Mesothelial cell of epicardium (in vitro differentiated cells): ENCODE results near the gene IFIT1B. TPM values are rescaled to one million over a fixed set of nuclear protein-coding genes. Genes with fewer than 3 reads are reported as not detected.

Experiments used
- DNase-seq, 2 experiments: peaks; one replicate each; pipeline ENCODE4 v3.0.0; 2021; ENCODE audit warnings: low spot score in 2 of 2; ENCODE audit not compliant: unreplicated experiment in 2 of 2
- H3K27ac Mint-ChIP-seq: 2 replicates; pipeline ENCODE4 v1.8.0; 2021; ENCODE audit warnings: mixed read lengths
- H3K27me3 Mint-ChIP-seq: 2 replicates; pipeline ENCODE4 v1.8.0; 2021; ENCODE audit warnings: low read depth, mixed read lengths
- H3K36me3 Mint-ChIP-seq: 2 replicates; pipeline ENCODE4 v1.8.0; 2021; ENCODE audit warnings: mixed read lengths
- H3K4me1 Mint-ChIP-seq: 2 replicates; pipeline ENCODE4 v1.8.0; 2021; ENCODE audit warnings: mixed read lengths
- H3K4me3 Mint-ChIP-seq: 2 replicates; pipeline ENCODE4 v1.8.0; 2021; ENCODE audit warnings: mild to moderate bottlenecking, moderate library complexity, mixed read lengths
- H3K9me3 Mint-ChIP-seq: 2 replicates; pipeline ENCODE4 v1.8.0; 2021; ENCODE audit warnings: mixed read lengths
- total RNA-seq: library from RNA; stranded (reverse); gene quantifications from 3 replicates; pipeline ENCODE4 v1.2.1, GENCODE V29; 2021
- TF ChIP-seq, protein P1 (sequence below): fragments of 200-600 bp; sonication (generic); IDR thresholded peaks from one replicate; pipeline ENCODE4 v1.5.0; 2021; ENCODE audit warnings: antibody characterized with exemption; ENCODE audit not compliant: unreplicated experiment

IFIT1B gene
- total RNA-seq, 1 donor from 2014 or later = not detected

DNA sequence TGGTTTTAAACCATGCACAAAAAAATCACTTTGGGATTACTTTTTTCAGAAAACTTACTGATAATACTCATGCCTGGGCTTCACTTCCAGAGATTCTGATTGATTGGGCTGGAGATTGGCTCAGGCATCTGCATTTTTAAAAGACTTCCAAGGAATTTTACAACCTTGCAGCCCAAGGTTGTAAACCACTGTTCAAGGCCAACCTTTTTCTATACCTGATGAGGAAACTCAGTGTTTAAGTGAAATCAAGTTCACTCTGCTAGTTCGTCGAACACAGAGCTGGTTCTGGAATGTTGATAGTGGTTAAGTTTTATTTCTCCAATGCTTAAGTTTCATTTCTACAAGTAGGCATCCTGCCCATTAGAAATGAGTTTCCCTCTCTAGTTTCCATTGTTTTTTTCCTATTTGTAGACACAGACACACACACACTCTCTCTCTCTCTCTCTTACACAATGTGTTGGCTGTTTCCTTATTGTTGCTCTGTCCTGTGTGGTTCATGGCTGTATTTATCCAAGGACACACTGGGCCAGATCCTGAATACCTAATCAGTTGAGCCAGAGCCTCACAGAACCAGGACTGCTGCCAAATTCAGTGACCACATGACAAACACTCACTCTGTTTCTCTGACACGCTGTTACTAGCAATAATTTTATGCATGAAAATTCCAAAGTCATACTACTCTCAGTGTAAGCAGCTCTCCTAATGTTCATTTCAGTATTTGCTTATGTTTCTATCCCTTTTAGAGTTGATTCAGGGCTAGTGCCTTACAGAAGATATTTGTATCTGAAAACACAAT lies 3.7 kb upstream of the IFIT1B start:
- DNase-seq = no peak
- peak overlapping the region; percentile 62 for H3K27ac Mint-ChIP-seq
- TF ChIP-seq, protein P1, sequence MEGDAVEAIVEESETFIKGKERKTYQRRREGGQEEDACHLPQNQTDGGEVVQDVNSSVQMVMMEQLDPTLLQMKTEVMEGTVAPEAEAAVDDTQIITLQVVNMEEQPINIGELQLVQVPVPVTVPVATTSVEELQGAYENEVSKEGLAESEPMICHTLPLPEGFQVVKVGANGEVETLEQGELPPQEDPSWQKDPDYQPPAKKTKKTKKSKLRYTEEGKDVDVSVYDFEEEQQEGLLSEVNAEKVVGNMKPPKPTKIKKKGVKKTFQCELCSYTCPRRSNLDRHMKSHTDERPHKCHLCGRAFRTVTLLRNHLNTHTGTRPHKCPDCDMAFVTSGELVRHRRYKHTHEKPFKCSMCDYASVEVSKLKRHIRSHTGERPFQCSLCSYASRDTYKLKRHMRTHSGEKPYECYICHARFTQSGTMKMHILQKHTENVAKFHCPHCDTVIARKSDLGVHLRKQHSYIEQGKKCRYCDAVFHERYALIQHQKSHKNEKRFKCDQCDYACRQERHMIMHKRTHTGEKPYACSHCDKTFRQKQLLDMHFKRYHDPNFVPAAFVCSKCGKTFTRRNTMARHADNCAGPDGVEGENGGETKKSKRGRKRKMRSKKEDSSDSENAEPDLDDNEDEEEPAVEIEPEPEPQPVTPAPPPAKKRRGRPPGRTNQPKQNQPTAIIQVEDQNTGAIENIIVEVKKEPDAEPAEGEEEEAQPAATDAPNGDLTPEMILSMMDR = no peak
- H3K4me3 Mint-ChIP-seq = no peak overlapping the region
- H3K36me3 Mint-ChIP-seq = no peaks in the 10 kb centered on the region
- no peaks in the 10 kb centered on the region for H3K9me3 Mint-ChIP-seq
- H3K27me3 Mint-ChIP-seq = no peaks in the 10 kb centered on the region
- H3K4me1 Mint-ChIP-seq = peaks cover 11% of the 10 kb centered on the region

DNA sequence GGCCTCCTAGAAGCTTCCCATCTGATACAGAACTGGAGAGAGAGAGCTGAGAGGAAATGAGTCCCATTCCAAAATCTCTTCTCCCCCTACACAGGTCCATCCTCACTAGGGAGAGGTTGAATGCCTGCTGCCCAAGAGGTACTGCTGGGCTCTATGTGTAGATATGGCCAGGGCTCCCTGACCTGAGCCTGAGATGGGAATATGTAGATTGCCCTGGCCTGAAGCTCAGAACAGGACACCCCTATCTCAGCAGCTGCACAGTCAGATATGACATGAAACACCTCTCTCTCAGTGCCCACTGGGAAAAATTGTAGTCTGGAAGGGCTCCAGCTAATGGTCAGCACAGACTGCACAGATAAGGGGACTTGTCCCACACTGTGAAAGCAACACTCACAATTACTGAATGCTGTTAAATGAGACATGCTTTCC lies 3.1 kb upstream of the IFIT1B start:
- Mint-ChIP-seq H3K27me3 (no peaks in the 10 kb centered on the region), H3K9me3 (no peaks in the 10 kb centered on the region), H3K36me3 (no peaks in the 10 kb centered on the region), H3K4me3 (no peak overlapping the region), H3K27ac (peak overlapping the region; percentile 62), H3K4me1 (peaks cover 8% of the 10 kb centered on the region)
- no peak for DNase-seq
- TF ChIP-seq, protein P1 = no peak

- H3K9me3 Mint-ChIP-seq = no peaks in the 10 kb centered on the region
- H3K27me3 Mint-ChIP-seq = no peaks in the 10 kb centered on the region
- H3K27ac Mint-ChIP-seq = no peak overlapping the region
- TF ChIP-seq, protein P1 = no peak
- H3K36me3 Mint-ChIP-seq = no peaks in the 10 kb centered on the region
- DNase-seq = no peak
- H3K4me3 Mint-ChIP-seq = no peak overlapping the region
- H3K4me1 Mint-ChIP-seq = peaks cover 7% of the 10 kb centered on the region
These were observed 1.2 kb downstream of the IFIT1B start for GRCh38 chr10:89379103-89379502.

- H3K9me3 Mint-ChIP-seq = no peaks in the 10 kb centered on the region
- no peaks in the 10 kb centered on the region for H3K36me3 Mint-ChIP-seq
- DNase-seq = no peak
- H3K27ac Mint-ChIP-seq = no peak overlapping the region
- TF ChIP-seq, protein P1 = no peak
- no peak overlapping the region for H3K4me3 Mint-ChIP-seq
- H3K27me3 Mint-ChIP-seq = no peaks in the 10 kb centered on the region
- no peaks in the 10 kb centered on the region for H3K4me1 Mint-ChIP-seq
These were observed 4.9 kb downstream of the IFIT1B start for GRCh38 chr10:89382757-89383156.

DNA sequence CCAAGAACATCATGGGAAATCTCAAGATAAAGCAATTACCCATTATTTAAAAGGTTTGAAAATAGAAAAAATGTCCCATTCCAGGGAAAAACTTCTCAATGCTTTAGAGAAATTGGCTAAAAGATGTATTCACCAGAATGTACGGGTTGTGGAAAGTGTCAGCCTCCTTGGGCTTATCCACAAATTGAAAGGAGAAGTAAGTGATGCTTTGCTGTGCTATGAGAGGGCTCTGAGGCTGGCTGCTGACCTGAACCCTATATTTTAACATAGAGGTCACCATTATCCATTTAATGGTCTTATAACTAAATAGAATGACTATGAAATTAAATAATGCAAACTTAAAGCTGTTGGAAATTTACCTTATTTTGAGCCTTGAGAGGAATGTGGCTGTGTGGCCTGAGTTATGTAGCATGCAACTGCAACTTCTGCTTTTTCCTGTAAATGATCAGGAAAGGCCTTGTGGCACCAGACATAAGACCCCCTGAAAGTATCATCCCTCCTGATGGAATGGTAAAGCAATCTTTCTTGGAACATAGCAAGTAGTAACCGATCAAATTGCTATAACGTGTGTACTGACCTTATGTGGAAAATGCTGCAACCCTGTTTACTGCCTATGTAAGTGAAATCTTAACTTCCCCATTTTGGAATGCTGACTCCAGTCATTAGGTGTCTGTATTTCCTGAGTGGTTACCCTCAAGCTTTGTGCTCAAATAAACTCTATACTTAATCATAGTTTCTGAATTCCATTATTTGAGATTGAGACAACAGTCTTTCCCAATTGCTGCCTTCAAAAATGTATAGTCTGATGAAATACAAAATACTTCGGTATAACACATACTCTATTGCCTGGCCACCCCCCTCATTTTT lies 6.9 kb downstream of the IFIT1B start:
- H3K4me1 Mint-ChIP-seq = no peaks in the 10 kb centered on the region
- H3K9me3 Mint-ChIP-seq = no peaks in the 10 kb centered on the region
- TF ChIP-seq, protein P1 = no peak
- H3K27me3 Mint-ChIP-seq = no peaks in the 10 kb centered on the region
- no peak overlapping the region for H3K27ac Mint-ChIP-seq
- H3K36me3 Mint-ChIP-seq = no peaks in the 10 kb centered on the region
- no peak overlapping the region for H3K4me3 Mint-ChIP-seq
- no peak for DNase-seq
